Panc1 (cell line): ENCODE results near the gene APPL1. TPM values are rescaled to one million over a fixed set of nuclear protein-coding genes. Genes with fewer than 3 reads are reported as not detected.

Source experiments
- ATAC-seq: fragments of 200-7000 bp; cut with Tn5 transposase; 2 replicates; pipeline ENCODE4 v1.9.1; 2020; ENCODE audit warnings: mild to moderate bottlenecking, moderate library complexity
- BruUV-seq: library from RNA; stranded (reverse); fragments of 400-500 nt; replicated peaks from 2 replicates; lab custom pipeline; 2021; lab: Mats Ljungman, UMichigan
- CTCF ChIA-PET: fragments of 300-600 bp; sonication (Branson Sonifier 250); formaldehyde crosslinking; loops from one replicate; lab custom pipeline; 2022; ENCODE audit warnings: antibody characterized with exemption; lab: Charles Lee
- POLR2A ChIA-PET: fragments of 300-600 bp; sonication (Branson Sonifier 250); formaldehyde crosslinking; loops from one replicate; lab custom pipeline; 2022; ENCODE audit warnings: antibody characterized with exemption; lab: Charles Lee
- DNase-seq: peaks from one replicate; pipeline ENCODE4 v3.0.0-alpha.2; 2010; ENCODE audit warnings: low read depth, low spot score
- H3K27ac ChIP-seq: 2 replicates; pipeline ENCODE4 v1.5.1; 2011; ENCODE audit warnings: mild to moderate bottlenecking, low read length, inconsistent platforms
- H3K27me3 ChIP-seq: fragments of 200-500 bp; sonication (Bioruptor generic); 2 replicates; pipeline ENCODE4 v1.6.0; 2014; ENCODE audit warnings: low read length, inconsistent platforms; ENCODE audit not compliant: control insufficient read depth, insufficient read depth
- H3K36me3 ChIP-seq: fragments of 200-500 bp; sonication (Bioruptor generic); 2 replicates; pipeline ENCODE4 v1.5.1; 2014; ENCODE audit warnings: inconsistent platforms, mild to moderate bottlenecking, low read length, moderate library complexity; ENCODE audit not compliant: control insufficient read depth, insufficient read depth
- H3K4me1 ChIP-seq: 2 replicates; pipeline ENCODE4 v1.5.1; 2011; ENCODE audit warnings: inconsistent platforms, mild to moderate bottlenecking, low read length, moderate library complexity; ENCODE audit not compliant: control insufficient read depth, insufficient read depth
- H3K4me3 ChIP-seq, 2 experiments: 2 replicates each; pipeline ENCODE4 v1.5.1; 2011 to 2012; ENCODE audit warnings: low read depth in 2 of 2, low read length in 2 of 2, mild to moderate bottlenecking in 2 of 2, inconsistent platforms in 1 of 2, moderate library complexity in 1 of 2
- H3K9me3 ChIP-seq: fragments of 200-500 bp; sonication (Bioruptor generic); 2 replicates; pipeline ENCODE4 v1.5.1; 2014; ENCODE audit warnings: low read depth, mild to moderate bottlenecking, inconsistent platforms, low read length, moderate library complexity; ENCODE audit not compliant: control insufficient read depth, insufficient read depth
- POLR2AphosphoS5 ChIP-seq: IDR thresholded peaks from 2 replicates; pipeline ENCODE4 v1.6.1; 2012; ENCODE audit warnings: mild to moderate bottlenecking, low read depth, low read length, moderate library complexity
- SIN3A ChIP-seq: IDR thresholded peaks from 2 replicates; pipeline ENCODE4 v1.6.1; 2012; ENCODE audit warnings: low read depth, mild to moderate bottlenecking, low read length, moderate library complexity, borderline replicate concordance; ENCODE audit not compliant: insufficient read depth
- TCF7L2 ChIP-seq: IDR thresholded peaks from 2 replicates; pipeline ENCODE4 v1.6.1; 2011; ENCODE audit warnings: mild to moderate bottlenecking, low read depth, low read length, inconsistent platforms
- in situ Hi-C: cut with HindIII; loops from 2 replicates; pipeline ENCODE4 v1.10.0; 2016; ENCODE audit warnings: low sequenced_read_pairs, low pct_unique_long_range_greater_than_20kb
- intact Hi-C: fragments of 100-400 bp; cut with micrococcal nuclease; formaldehyde crosslinking; loops from one replicate; pipeline ENCODE4 v1.10.0; 2022; ENCODE audit not compliant: unreplicated experiment
- total RNA-seq: library from RNA; stranded (reverse); gene quantifications from one replicate; pipeline ENCODE4 v1.2.1, GENCODE V29; 2021; ENCODE audit not compliant: unreplicated experiment
- TF ChIP-seq, protein P1 (sequence below), 2 experiments: IDR thresholded peaks; 2 replicates each; pipeline ENCODE4 v1.6.1; 2011 to 2012; ENCODE audit warnings: low read depth in 2 of 2, control low read depth in 1 of 2, low read length in 1 of 2, mild to moderate bottlenecking in 1 of 2, moderate library complexity in 1 of 2; ENCODE audit not compliant: insufficient read depth in 1 of 2
- TF ChIP-seq, protein P2 (sequence below): fragments of 450-650 bp; IDR thresholded peaks from 2 replicates; pipeline ENCODE4 v1.5.1; 2017; ENCODE audit warnings: mild to moderate bottlenecking

The APPL1 gene
- total RNA-seq, 1 experiment from 2014 or later, result 36.3 TPM

DNA sequence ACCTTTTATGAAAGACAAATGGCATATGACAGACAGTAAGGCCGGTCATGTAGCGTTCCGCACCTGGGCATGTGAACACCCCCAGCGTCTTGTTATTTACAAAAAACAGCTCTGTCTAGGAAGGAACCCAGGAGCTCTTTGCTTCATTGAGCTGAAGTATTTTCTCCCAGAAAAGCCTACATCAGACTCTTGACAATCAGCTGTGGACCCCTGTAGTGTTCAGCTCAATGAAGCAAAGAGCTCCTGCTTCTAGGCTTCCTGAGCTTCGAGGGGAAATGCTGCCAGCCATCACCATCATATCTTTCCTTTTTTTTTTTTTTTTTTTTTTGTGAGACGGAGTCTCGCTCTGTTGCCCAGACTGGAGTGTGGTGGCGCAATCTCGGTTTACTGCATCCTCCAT lies 60.9 kb downstream of the APPL1 start:
- Histone ChIP-seq H3K4me3 (no peak overlapping the region), H3K9me3 (no peaks in the 10 kb centered on the region), H3K4me1 (no peaks in the 10 kb centered on the region), H3K36me3 (no peaks in the 10 kb centered on the region), H3K27ac (no peak overlapping the region), H3K27me3 (no peaks in the 10 kb centered on the region)
- BruUV-seq, result no TSS peak
- TF ChIP-seq TCF7L2 (no peak), SIN3A (no peak), POLR2AphosphoS5 (no peak)
- TF ChIP-seq, protein P1, sequence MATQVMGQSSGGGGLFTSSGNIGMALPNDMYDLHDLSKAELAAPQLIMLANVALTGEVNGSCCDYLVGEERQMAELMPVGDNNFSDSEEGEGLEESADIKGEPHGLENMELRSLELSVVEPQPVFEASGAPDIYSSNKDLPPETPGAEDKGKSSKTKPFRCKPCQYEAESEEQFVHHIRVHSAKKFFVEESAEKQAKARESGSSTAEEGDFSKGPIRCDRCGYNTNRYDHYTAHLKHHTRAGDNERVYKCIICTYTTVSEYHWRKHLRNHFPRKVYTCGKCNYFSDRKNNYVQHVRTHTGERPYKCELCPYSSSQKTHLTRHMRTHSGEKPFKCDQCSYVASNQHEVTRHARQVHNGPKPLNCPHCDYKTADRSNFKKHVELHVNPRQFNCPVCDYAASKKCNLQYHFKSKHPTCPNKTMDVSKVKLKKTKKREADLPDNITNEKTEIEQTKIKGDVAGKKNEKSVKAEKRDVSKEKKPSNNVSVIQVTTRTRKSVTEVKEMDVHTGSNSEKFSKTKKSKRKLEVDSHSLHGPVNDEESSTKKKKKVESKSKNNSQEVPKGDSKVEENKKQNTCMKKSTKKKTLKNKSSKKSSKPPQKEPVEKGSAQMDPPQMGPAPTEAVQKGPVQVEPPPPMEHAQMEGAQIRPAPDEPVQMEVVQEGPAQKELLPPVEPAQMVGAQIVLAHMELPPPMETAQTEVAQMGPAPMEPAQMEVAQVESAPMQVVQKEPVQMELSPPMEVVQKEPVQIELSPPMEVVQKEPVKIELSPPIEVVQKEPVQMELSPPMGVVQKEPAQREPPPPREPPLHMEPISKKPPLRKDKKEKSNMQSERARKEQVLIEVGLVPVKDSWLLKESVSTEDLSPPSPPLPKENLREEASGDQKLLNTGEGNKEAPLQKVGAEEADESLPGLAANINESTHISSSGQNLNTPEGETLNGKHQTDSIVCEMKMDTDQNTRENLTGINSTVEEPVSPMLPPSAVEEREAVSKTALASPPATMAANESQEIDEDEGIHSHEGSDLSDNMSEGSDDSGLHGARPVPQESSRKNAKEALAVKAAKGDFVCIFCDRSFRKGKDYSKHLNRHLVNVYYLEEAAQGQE (IDR thresholded peaks at IDR 0.05; ENCODE audit: insufficient read depth in 1 of 2, low read depth in 2 of 2, low read length in 1 of 2), result no peak
- TF ChIP-seq, protein P2, sequence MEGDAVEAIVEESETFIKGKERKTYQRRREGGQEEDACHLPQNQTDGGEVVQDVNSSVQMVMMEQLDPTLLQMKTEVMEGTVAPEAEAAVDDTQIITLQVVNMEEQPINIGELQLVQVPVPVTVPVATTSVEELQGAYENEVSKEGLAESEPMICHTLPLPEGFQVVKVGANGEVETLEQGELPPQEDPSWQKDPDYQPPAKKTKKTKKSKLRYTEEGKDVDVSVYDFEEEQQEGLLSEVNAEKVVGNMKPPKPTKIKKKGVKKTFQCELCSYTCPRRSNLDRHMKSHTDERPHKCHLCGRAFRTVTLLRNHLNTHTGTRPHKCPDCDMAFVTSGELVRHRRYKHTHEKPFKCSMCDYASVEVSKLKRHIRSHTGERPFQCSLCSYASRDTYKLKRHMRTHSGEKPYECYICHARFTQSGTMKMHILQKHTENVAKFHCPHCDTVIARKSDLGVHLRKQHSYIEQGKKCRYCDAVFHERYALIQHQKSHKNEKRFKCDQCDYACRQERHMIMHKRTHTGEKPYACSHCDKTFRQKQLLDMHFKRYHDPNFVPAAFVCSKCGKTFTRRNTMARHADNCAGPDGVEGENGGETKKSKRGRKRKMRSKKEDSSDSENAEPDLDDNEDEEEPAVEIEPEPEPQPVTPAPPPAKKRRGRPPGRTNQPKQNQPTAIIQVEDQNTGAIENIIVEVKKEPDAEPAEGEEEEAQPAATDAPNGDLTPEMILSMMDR, result no peak
- ChIA-PET CTCF (no interaction called here), POLR2A (interaction anchor here (0.6 kb wide), 1 partner anchor 97 kb away, joined by 4 read pairs; no protein-coding TSS in a partner anchor)
- intact Hi-C loops, result no loop called here
- DNase-seq (no peak), ATAC-seq (no peak)
- in situ Hi-C loops, result no loop called here

DNA sequence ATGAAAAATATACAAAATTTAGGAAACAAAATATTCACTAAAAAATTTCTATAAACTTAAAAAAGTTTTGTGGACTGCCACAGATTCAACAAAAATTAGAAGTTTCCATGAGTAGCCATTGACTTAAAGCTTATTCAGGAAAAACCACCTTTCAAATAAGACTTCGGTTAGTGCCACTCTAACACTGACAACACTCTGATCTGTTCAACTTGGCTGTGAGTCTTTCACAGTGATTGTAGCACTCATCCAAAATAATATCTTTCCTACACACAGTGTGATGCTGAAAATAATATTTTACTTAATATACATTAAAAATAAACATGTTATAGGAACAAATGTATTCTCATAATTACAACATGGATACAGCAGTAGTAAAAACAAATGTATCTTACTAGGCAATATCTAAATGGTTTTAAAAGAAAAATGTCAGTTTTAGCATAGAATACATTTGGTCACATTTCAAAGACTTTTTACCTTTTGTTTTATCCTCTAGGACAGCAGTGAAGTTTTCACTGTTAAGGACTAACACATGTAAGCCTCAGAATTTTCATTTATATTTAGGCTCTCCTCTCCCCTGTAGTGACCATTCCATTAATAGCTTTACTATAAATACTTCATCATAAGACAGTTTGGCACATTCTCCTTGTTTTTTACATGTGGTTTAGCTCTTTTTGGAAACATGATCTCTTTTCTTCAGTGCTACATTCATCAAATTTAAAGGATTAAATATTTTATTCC lies 64.8 kb downstream of the APPL1 start, which contains the start of gene ASB14:
ASB14 (minus strand) TSS at position 527 of the 738 bp plus-strand sequence. CDS start 652 bp downstream, outside the sequence.
- DNase-seq (no peak), ATAC-seq (no peak)
- no peaks in the 10 kb centered on the region for H3K9me3 ChIP-seq
- intact Hi-C loops (no loop called here), in situ Hi-C loops (no loop called here)
- ChIA-PET POLR2A (no interaction called here), CTCF (no interaction called here)
- no peak within 1 kb of the TSS for H3K4me3 ChIP-seq
- no peaks in the 10 kb centered on the region for H3K27me3 ChIP-seq
- BruUV-seq, result no TSS peak
- TF ChIP-seq, protein P2, result no peak
- no peak for TF ChIP-seq POLR2AphosphoS5
- TF ChIP-seq SIN3A, result no peak
- TF ChIP-seq TCF7L2, result no peak
- TF ChIP-seq, protein P1 (IDR thresholded peaks at IDR 0.05; ENCODE audit: insufficient read depth in 1 of 2, low read depth in 2 of 2, low read length in 1 of 2), result no peak
- no peaks in the 10 kb centered on the region for H3K36me3 ChIP-seq
- no peaks in the 10 kb centered on the region for H3K4me1 ChIP-seq
- no peak within 1 kb of the TSS for H3K27ac ChIP-seq
